ENCODE measurements around the gene ZNF91.
"Not testable (repeated sequence)": the region's sequence is repeated elsewhere in the genome, so short reads cannot be mapped to it uniquely, and the experiment has no call there.

ZNF91 gene

GRCh38 chr19:23395041-23395721, at the start of gene ZNF91:
TSS of gene ZNF91 (minus strand) at chr19:23395471. CDS start at chr19:23395354, 117 bp downstream.
- DNase-seq = peak; percentile 99

- peak; percentile 10 for DNase-seq
Measured at GRCh38 chr19:23440791-23441190, 45.5 kb upstream of the ZNF91 start.

- DNase-seq = peak; percentile 14
Measured at GRCh38 chr19:23440207-23440606, 44.9 kb upstream of the ZNF91 start.

GRCh38 chr19:23439623-23440022, 44.4 kb upstream of the ZNF91 start:
- no peak for DNase-seq

- no peak for DNase-seq
Measured at GRCh38 chr19:23437901-23438300, 42.6 kb upstream of the ZNF91 start.

GRCh38 chr19:23436944-23437343, 41.7 kb upstream of the ZNF91 start:
- no peak for DNase-seq

- no peak for DNase-seq
Measured at GRCh38 chr19:23436318-23436717, 41.0 kb upstream of the ZNF91 start.

GRCh38 chr19:23420824-23421223, 25.6 kb upstream of the ZNF91 start:
- DNase-seq = peak; percentile 17

- DNase-seq = not testable (repeated sequence)
Measured at GRCh38 chr19:23419261-23419660, 24.0 kb upstream of the ZNF91 start.

GRCh38 chr19:23415561-23416191, 20.4 kb upstream of the ZNF91 start:
- peak; percentile 88 for DNase-seq

- peak; percentile 30 for DNase-seq
Measured at GRCh38 chr19:23415034-23415433, 19.8 kb upstream of the ZNF91 start.

GRCh38 chr19:23410155-23410554, 14.9 kb upstream of the ZNF91 start:
- DNase-seq = no peak

- peak; percentile 52 for DNase-seq
Measured at GRCh38 chr19:23409392-23410048, 14.2 kb upstream of the ZNF91 start.

- DNase-seq = no peak
Measured at GRCh38 chr19:23407616-23408133, 12.4 kb upstream of the ZNF91 start.

GRCh38 chr19:23406721-23407120, 11.4 kb upstream of the ZNF91 start:
- no peak for DNase-seq

- DNase-seq = no peak
Measured at GRCh38 chr19:23406091-23406490, 10.8 kb upstream of the ZNF91 start.

GRCh38 chr19:23404676-23405075, 9.4 kb upstream of the ZNF91 start:
- no peak for DNase-seq

- peak; percentile 77 for DNase-seq
Measured at GRCh38 chr19:23403581-23404324, 8.5 kb upstream of the ZNF91 start.

GRCh38 chr19:23403052-23403451, 7.8 kb upstream of the ZNF91 start:
- DNase-seq = no peak

GRCh38 chr19:23402388-23402787, 7.1 kb upstream of the ZNF91 start:
- DNase-seq = no peak

- DNase-seq = no peak
Measured at GRCh38 chr19:23401086-23401610, 5.9 kb upstream of the ZNF91 start.

- DNase-seq = no peak
Measured at GRCh38 chr19:23399443-23399842, 4.2 kb upstream of the ZNF91 start.

GRCh38 chr19:23395722-23396117, 449 bp upstream of the ZNF91 start:
- DNase-seq = not testable (repeated sequence)
